ENCODE data around the gene UBTD2.

GRCh38 chr5:172166030-172166826 is 117.3 kb downstream of the UBTD2 start:
- TF ChIP-seq CTCF (IDR thresholded peaks at IDR 0.05): no peak
- TF ChIP-seq POLR2A (IDR thresholded peaks at IDR 0.05): no peak
- TF ChIP-seq EP300 (IDR thresholded peaks at IDR 0.05): no peak
- TF ChIP-seq POLR2AphosphoS5 (IDR thresholded peaks at IDR 0.05): no peak
